Body of pancreas (tissue), 4 donors: ENCODE results near the gene SPRR2A. TPM values are rescaled to one million over a fixed set of nuclear protein-coding genes. Genes with fewer than 3 reads are reported as not detected.

Experiments
- ATAC-seq: fragments of 150-250 bp; one replicate; pipeline ENCODE4 v1.9.1; 2016
- DNase-seq, 4 donors: peaks; one replicate each; pipeline ENCODE4 v3.0.0-alpha.2; 2019
- H3K27ac ChIP-seq, 4 donors: fragments of 200-600 bp; sonication (generic); 1 replicate in 3 of 4; 2 replicates in 1 of 4; pipeline versions ENCODE4 v1.5.1 to v1.6.1; 2016 to 2019; ENCODE audit warnings: mild to moderate bottlenecking in 1 of 4, mixed read lengths in 1 of 4, moderate library complexity in 1 of 4
- H3K27me3 ChIP-seq, 2 donors: fragments of 200-600 bp; sonication (generic); one replicate each; pipeline ENCODE4 v1.6.0; 2016; ENCODE audit warnings: mild to moderate bottlenecking in 1 of 2
- H3K36me3 ChIP-seq, 2 donors: fragments of 200-600 bp; sonication (generic); replicated peaks in 1 of 2; 2 replicates each; pipeline ENCODE4 v1.5.1; 2016; ENCODE audit warnings: low read depth in 2 of 2; ENCODE audit not compliant: insufficient read depth in 1 of 2
- H3K4me1 ChIP-seq: fragments of 200-600 bp; sonication (generic); one replicate; pipeline ENCODE4 v1.6.0; 2016
- H3K4me3 ChIP-seq, 2 donors: fragments of 200-600 bp; sonication (generic); 1 replicate in 1 of 2; 2 replicates in 1 of 2; pipeline ENCODE4 v1.5.1; 2016 to 2019
- H3K9me3 ChIP-seq, 3 donors: fragments of 200-600 bp; sonication (generic); 1 replicate in 2 of 3; 2 replicates in 1 of 3; pipeline ENCODE4 v1.5.1; 2016
- POLR2A ChIP-seq, 3 donors: fragments of 450-650 bp; IDR thresholded peaks; one replicate each; pipeline ENCODE4 v1.6.1; 2016; ENCODE audit warnings: antibody characterized with exemption in 3 of 3, mild to moderate bottlenecking in 2 of 3
- WGBS, 2 donors: methylation state at CpG; one replicate each; pipeline ENCODE4 v1.1.5; 2017; 5-methylcytosine and 5-hydroxymethylcytosine counted together
- intact Hi-C: fragments of 100-400 bp; cut with DNase I; formaldehyde crosslinking; loops from one replicate; pipeline ENCODE4 v1.15.1; 2023
- total RNA-seq, 2 donors: library from RNA; depleted of rRNA; stranded (reverse); fragments of >200 nt; gene quantifications; one replicate each; pipeline ENCODE4 v1.1.0, GENCODE V29; 2016
- TF ChIP-seq, protein P1 (sequence below), 7 experiments: fragments of 450-650 bp in 4 of 7; fragments of 200-600 bp in 3 of 7; sonication (generic) in 3 of 7; IDR thresholded peaks; one replicate each; pipeline ENCODE4 v1.5.1; 2016 to 2019; ENCODE audit warnings: antibody characterized with exemption in 7 of 7

Gene SPRR2A
- total RNA-seq, result not detected

GRCh38 chr1:153057375-153057774, at the start of gene SPRR2A:
SPRR2A (minus strand) TSS chr1:153057512; CDS start chr1:153056735, 777 bp downstream.
- no peak within 1 kb of the TSS for H3K4me3 ChIP-seq
- ATAC-seq, result no peak

DNA sequence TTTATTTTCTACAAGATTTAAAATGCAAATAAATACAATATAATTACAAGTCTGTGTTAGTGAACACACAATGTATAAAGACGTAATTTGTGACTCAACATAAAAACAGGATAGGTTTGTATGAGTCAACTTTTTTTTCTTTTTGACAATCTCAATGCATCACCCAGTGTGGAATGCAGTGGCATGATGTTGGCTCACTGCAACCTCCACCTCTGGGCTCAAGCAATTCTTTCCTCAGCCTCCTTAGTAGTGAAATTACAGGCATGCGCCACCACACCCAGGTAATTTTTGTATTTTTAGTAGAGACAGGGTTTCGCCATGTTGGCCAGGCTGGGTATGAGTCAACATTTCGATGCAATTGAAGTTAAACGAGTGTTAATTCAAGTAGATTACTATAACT, 42.9 kb upstream of the SPRR2A start:
- TF ChIP-seq POLR2A (IDR thresholded peaks at IDR 0.05), result no peak
- TF ChIP-seq, protein P1, sequence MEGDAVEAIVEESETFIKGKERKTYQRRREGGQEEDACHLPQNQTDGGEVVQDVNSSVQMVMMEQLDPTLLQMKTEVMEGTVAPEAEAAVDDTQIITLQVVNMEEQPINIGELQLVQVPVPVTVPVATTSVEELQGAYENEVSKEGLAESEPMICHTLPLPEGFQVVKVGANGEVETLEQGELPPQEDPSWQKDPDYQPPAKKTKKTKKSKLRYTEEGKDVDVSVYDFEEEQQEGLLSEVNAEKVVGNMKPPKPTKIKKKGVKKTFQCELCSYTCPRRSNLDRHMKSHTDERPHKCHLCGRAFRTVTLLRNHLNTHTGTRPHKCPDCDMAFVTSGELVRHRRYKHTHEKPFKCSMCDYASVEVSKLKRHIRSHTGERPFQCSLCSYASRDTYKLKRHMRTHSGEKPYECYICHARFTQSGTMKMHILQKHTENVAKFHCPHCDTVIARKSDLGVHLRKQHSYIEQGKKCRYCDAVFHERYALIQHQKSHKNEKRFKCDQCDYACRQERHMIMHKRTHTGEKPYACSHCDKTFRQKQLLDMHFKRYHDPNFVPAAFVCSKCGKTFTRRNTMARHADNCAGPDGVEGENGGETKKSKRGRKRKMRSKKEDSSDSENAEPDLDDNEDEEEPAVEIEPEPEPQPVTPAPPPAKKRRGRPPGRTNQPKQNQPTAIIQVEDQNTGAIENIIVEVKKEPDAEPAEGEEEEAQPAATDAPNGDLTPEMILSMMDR (IDR thresholded peaks at IDR 0.05), result no peak
- ATAC-seq (no peak), DNase-seq (no peak)
- Histone ChIP-seq H3K4me1 (no peaks in the 10 kb centered on the region), H3K27me3 (no peaks in the 10 kb centered on the region), H3K9me3 (no peaks in the 10 kb centered on the region), H3K36me3 (no peaks in the 10 kb centered on the region), H3K27ac (no peak overlapping the region), H3K4me3 (no peak overlapping the region)
- WGBS, 2 donors, result 94 to 95% methylated on average over 5 of the region's 5 CpGs
- intact Hi-C loops, result no loop called here

More at GRCh38 chr1:153057375-153057774, at the start of gene SPRR2A:
- intact Hi-C loops, result no loop called here
- H3K36me3 ChIP-seq, result no peaks in the 10 kb centered on the region
- 56 to 83% methylated on average over 2 of the region's 2 CpGs for WGBS, 2 donors
- H3K9me3 ChIP-seq, result no peaks in the 10 kb centered on the region
- no peak for DNase-seq
- TF ChIP-seq, protein P1 (IDR thresholded peaks at IDR 0.05), result no peak
- no peak for TF ChIP-seq POLR2A (IDR thresholded peaks at IDR 0.05)
- H3K4me1 ChIP-seq, result peaks cover 5% of the 10 kb centered on the region
- no peaks in the 10 kb centered on the region for H3K27me3 ChIP-seq
- no peak within 1 kb of the TSS for H3K27ac ChIP-seq

GRCh38 chr1:153099461-153100045, 42.2 kb upstream of the SPRR2A start:
- no peaks in the 10 kb centered on the region for H3K27me3 ChIP-seq
- intact Hi-C loops, result no loop called here
- H3K27ac ChIP-seq, result no peak overlapping the region
- no peaks in the 10 kb centered on the region for H3K4me1 ChIP-seq
- no peak overlapping the region for H3K4me3 ChIP-seq
- TF ChIP-seq POLR2A (IDR thresholded peaks at IDR 0.05), result no peak
- TF ChIP-seq, protein P1 (IDR thresholded peaks at IDR 0.05), result no peak
- no peaks in the 10 kb centered on the region for H3K36me3 ChIP-seq
- ATAC-seq (no peak), DNase-seq (no peak)
- WGBS, 2 donors, result 82 to 89% methylated on average over 9 of the region's 9 CpGs
- H3K9me3 ChIP-seq, result no peaks in the 10 kb centered on the region

GRCh38 chr1:153095764-153096163, 38.5 kb upstream of the SPRR2A start:
- H3K36me3 ChIP-seq, result no peaks in the 10 kb centered on the region
- no peak overlapping the region for H3K27ac ChIP-seq
- ATAC-seq (no peak), DNase-seq (no peak)
- no peaks in the 10 kb centered on the region for H3K9me3 ChIP-seq
- no peaks in the 10 kb centered on the region for H3K4me1 ChIP-seq
- no peak for TF ChIP-seq POLR2A (IDR thresholded peaks at IDR 0.05)
- TF ChIP-seq, protein P1 (IDR thresholded peaks at IDR 0.05), result no peak
- no peaks in the 10 kb centered on the region for H3K27me3 ChIP-seq
- intact Hi-C loops, result no loop called here
- no peak overlapping the region for H3K4me3 ChIP-seq

DNA sequence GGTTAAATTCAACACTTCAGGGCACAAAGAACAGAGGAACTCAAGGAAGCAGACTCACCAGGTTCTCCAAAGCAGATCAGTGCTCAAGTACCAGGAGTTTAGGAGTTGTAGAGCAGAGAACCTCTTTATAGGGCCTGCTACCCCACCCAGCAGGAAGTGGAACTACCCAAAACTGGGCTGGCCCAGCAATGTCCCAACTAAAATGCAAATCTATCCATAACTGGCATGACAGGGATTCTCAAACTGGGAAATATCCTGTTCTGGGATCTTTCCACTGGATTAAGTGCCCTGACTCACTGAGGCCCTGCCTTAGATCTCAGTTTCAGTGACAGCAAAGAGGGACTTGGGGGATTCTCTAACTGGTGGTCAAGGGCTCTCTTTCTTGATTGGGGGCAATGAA, 37.1 kb upstream of the SPRR2A start, which contains the start of gene SPRR2E:
Gene SPRR2E (minus strand): TSS at position 101 of the 400 bp plus-strand sequence. CDS start 775 bp downstream, outside the sequence.
- intact Hi-C loops, result no loop called here

More for the DNA sequence above, 37.1 kb upstream of the SPRR2A start, which contains the start of gene SPRR2E:
- Histone ChIP-seq H3K36me3 (no peaks in the 10 kb centered on the region), H3K4me1 (no peaks in the 10 kb centered on the region), H3K4me3 (no peak within 1 kb of the TSS), H3K9me3 (no peaks in the 10 kb centered on the region), H3K27ac (no peak within 1 kb of the TSS), H3K27me3 (no peaks in the 10 kb centered on the region)
- ATAC-seq (no peak), DNase-seq (no peak)
- TF ChIP-seq, protein P1 (IDR thresholded peaks at IDR 0.05), result no peak
- TF ChIP-seq POLR2A (IDR thresholded peaks at IDR 0.05), result no peak
